Colon (tissue), 2 donors: ENCODE measurements around the gene CNFN.
"Not testable (repeated sequence)": the region's sequence is repeated elsewhere in the genome, so short reads cannot be mapped to it uniquely, and the experiment has no call there.

Experiments
- FAIRE-seq: peaks from 2 replicates; lab custom pipeline; 2012; peaks lifted over from hg19 to GRCh38; lab: Jason Lieb, UNC
- donor health status: control.
- donor health status: control.

CNFN gene

GRCh38 chr19:42351079-42351735 lies 38.9 kb downstream of the CNFN start:
- FAIRE-seq, result no peak

DNA sequence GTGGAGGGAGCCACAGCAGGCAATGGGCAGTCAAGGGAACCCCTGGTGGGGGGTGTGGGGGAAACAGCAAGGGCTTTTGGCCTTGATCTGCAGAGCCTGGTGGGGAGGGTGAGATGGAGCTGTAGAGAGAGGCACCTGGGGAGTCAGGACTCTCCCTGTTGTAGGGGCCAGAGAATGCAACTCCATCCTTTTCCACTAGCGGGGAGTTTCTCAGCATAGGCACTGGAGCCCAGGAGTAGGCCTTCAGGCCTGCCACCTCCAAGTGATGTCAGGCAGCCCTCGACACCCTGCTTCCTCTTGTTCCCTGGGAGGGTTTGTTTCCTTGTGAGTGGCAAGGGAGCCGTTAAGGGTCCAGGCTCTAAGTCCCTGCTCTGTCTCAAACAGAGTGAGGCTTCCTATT lies 39.7 kb downstream of the CNFN start:
- no peak for FAIRE-seq

- no peak for FAIRE-seq
Measured at GRCh38 chr19:42349378-42350107, 40.6 kb downstream of the CNFN start.

- FAIRE-seq, result no peak
Measured at GRCh38 chr19:42348211-42348610, 41.9 kb downstream of the CNFN start.

DNA sequence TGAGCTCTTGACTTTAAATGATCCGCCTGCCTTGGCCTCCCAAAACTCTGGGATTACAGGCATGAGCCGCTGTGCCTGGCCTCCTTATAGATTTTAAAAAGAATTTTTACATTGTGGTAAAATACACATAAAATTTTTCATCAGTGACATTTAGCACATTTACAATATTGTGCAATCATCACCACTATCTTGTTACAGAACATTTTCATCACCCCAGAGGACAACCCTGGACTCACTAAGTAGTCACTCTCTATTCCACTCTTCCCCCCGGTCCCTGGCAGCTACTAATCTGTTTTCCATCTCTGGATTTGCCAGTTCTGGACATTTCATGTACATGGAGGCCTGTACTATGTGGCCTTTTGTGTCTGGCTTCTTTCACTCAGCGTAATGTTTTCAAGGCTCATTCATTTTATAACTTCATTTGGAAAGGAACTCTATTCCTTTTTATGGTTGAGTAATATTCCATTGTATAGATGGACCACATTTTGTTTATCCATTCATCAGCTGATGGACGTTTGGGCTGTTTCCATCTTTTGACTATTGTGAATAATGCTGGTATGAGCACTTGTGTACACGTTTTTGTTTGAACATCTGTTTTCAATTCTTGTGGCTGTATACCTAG lies 44.8 kb downstream of the CNFN start:
- no peak for FAIRE-seq

DNA sequence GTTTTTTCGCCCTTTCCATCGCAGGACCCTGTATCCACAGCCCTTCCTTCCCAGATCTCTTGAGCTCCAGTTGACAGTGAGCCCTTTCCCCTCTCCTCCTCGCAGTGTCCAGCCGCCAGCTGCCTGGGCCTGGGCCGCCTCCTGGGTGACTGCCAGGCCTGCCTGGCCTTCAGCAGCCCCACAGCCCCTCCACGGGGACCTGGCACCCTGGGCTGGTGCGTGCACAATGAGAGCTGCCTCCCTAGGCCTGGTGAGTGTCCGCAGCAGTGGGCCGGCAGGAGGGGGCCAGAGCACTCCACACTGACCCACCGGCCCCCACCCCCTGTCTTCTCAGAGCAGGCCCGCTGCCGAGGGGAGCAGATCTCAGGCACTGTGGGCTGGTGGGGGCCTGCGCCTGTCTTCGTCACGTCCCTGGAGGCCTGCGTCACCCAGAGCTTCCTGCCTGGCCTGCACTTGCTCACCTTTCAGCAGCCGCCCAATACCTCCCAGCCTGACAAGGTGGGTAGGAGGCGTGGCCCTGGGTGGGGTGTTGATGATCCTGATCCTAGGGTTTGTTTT lies 45.7 kb downstream of the CNFN start:
- FAIRE-seq, result no peak

DNA sequence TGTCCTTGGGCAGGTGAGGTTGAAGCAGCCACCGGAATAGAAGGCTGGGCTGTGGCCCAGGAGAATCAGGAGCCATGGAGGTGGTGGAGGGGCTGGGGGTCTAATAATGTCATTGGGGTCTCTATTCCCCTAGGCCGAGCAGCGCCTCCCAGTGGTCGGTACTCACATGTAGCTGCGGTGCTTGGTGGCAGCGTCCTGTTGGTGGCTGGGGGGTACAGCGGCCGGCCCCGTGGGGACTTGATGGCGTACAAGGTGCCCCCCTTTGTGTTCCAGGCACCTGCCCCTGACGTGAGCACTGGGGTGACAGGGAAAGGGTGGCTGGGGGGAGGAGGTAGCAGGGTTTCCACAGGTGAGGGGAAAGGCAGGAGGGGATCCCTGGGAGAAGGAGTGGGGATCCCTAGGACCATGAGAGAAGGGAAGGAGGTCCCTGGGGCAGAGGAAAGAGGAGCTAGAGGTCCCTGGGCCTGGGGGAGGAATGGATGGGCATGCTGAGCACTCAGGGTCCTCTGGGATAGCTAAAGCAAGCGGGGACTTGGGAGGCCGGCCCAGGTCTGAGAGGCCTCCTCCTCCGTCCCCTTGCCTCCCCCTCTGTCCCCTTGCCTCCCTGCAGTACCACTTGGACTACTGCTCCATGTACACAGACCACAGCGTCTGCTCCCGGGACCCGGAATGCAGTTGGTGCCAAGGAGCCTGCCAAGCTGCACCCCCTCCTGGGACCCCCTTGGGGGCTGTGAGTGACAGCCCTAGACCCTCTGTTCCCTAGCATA lies 46.6 kb downstream of the CNFN start:
- FAIRE-seq, result no peak

- not testable (repeated sequence) for FAIRE-seq
Measured at GRCh38 chr19:42339922-42340321, 50.2 kb downstream of the CNFN start.

DNA sequence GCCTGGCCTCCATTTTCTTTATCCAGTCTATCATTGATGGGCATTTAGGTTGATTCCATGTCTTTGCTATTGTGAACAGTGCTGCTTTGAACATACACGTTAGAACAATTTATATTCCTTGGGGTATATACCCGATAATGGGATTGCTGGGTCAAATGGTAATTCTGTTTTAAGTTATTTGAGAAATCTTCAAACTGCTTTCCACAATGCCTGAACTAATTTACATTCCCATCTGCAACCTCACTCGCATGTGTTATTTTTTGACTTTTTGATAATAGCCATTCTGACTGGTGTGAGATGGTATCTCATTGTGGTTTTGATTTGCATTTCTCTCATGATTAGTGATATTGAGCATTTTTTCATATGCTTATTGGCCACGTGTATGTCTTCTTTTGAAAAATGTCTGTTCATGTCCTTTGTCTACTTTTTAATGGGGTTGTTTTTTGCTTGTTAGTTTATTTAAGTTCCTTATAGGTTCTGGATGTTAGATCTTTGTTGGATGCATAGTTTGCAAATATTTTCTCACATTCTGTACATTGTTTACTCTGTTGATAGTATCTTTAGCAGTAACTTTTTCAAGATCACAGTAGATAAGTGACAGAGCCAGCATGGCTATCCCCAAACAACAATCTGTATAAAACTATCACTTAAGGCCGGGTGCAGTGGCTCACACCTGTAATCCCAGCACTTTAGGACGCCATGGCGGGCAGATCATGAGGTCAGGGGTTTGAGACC lies 50.8 kb downstream of the CNFN start:
- peak; percentile 43 for FAIRE-seq
